Right atrium auricular region (tissue), 2 donors: Measurements from ENCODE around the gene MRPL12. TPM values are rescaled to one million over a fixed set of nuclear protein-coding genes. Genes with fewer than 3 reads are reported as not detected.

Experiments
- DNase-seq: peaks from one replicate; pipeline ENCODE4 v3.0.0-alpha.2; 2019; ENCODE audit warnings: low spot score
- H3K27ac ChIP-seq, 2 donors: fragments of 200-600 bp; sonication (generic); 1 replicate in 1 of 2; 2 replicates in 1 of 2; pipeline ENCODE4 v1.5.1; 2016 to 2019
- H3K27me3 ChIP-seq, 2 donors: fragments of 200-600 bp; sonication (generic); one replicate each; pipeline versions ENCODE4 v1.5.1 to v1.6.0; 2017 to 2019
- H3K36me3 ChIP-seq: fragments of 200-600 bp; sonication (generic); one replicate; pipeline ENCODE4 v1.5.1; 2016
- H3K4me1 ChIP-seq, 2 donors: fragments of 200-600 bp; sonication (generic); one replicate each; pipeline versions ENCODE4 v1.5.1 to v1.6.0; 2017 to 2019
- H3K4me3 ChIP-seq, 2 donors: fragments of 200-600 bp; sonication (generic); 1 replicate in 1 of 2; 2 replicates in 1 of 2; pipeline ENCODE4 v1.5.1; 2017 to 2019; ENCODE audit warnings: mild to moderate bottlenecking in 1 of 2, moderate library complexity in 1 of 2
- H3K9me3 ChIP-seq, 2 donors: fragments of 200-600 bp; sonication (generic); one replicate each; pipeline ENCODE4 v1.5.1; 2019
- CTCF ChIP-seq, 2 donors: fragments of 200-600 bp; sonication (generic); IDR thresholded peaks; one replicate each; pipeline ENCODE4 v1.5.1; 2019; ENCODE audit warnings: antibody characterized with exemption in 2 of 2
- total RNA-seq, 2 donors: library from RNA; depleted of rRNA; stranded (reverse); fragments of >200 nt; gene quantifications; one replicate each; pipeline ENCODE4 v1.1.0, GENCODE V29; 2016

MRPL12 gene
- total RNA-seq, 2 donors from 2014 or later = 87.9 to 127 TPM

DNA sequence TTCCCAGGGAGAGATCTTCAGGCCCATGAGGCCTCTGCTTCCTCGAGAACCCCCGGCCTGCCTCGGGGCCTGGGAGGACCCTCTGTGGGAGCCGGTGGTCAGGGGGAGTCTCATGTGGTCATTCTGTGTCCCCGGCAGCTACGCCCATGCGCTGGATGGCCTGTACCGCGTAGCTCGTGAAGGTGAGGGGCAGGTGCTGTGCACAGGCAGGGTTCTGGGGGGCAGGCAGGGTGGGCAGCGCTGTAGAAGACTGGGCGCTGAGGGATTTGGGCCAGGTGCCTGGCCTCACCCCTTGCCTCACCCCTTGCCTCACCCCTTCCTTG lies 13.5 kb downstream of the MRPL12 start:
- no peak for DNase-seq
- TF ChIP-seq CTCF (IDR thresholded peaks at IDR 0.05) = no peak
- H3K4me3 ChIP-seq = no peak overlapping the region
- H3K27me3 ChIP-seq = no peaks in the 10 kb centered on the region
- H3K36me3 ChIP-seq = no peaks in the 10 kb centered on the region
- H3K27ac ChIP-seq = no peak overlapping the region
- H3K9me3 ChIP-seq = no peaks in the 10 kb centered on the region
- peaks cover 0 to 18% of the 10 kb centered on the region in 2 donors for H3K4me1 ChIP-seq

GRCh38 chr17:81717049-81717765 lies 14.0 kb downstream of the MRPL12 start:
- no peaks in the 10 kb centered on the region for H3K27me3 ChIP-seq
- no peak for DNase-seq
- H3K27ac ChIP-seq = no peak overlapping the region
- peaks cover 0 to 19% of the 10 kb centered on the region in 2 donors for H3K4me1 ChIP-seq
- no peaks in the 10 kb centered on the region for H3K36me3 ChIP-seq
- H3K9me3 ChIP-seq = no peaks in the 10 kb centered on the region
- H3K4me3 ChIP-seq = no peak overlapping the region
- no peak for TF ChIP-seq CTCF (IDR thresholded peaks at IDR 0.05)

DNA sequence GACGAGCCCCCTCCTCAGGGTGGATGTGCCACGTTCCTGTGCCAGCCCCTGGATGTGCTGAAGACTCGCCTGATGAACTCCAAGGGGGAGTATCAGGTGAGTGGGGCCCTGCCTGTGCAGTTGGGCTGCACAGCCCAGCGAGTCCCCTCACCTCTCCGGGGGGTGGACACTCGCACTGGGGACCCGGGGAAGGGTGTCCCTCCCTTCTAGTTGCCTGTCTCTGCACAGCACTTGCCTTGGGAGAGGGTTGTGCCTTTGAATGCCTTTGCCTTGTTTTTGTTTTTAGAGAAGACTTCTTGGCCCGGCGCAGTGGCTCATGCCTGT lies 14.6 kb downstream of the MRPL12 start:
- no peaks in the 10 kb centered on the region for H3K9me3 ChIP-seq
- no peaks in the 10 kb centered on the region for H3K36me3 ChIP-seq
- no peak for DNase-seq
- H3K27me3 ChIP-seq = no peaks in the 10 kb centered on the region
- H3K4me3 ChIP-seq = no peak overlapping the region
- no peak overlapping the region for H3K27ac ChIP-seq
- TF ChIP-seq CTCF (IDR thresholded peaks at IDR 0.05) = no peak
- peaks cover 0 to 18% of the 10 kb centered on the region in 2 donors for H3K4me1 ChIP-seq

DNA sequence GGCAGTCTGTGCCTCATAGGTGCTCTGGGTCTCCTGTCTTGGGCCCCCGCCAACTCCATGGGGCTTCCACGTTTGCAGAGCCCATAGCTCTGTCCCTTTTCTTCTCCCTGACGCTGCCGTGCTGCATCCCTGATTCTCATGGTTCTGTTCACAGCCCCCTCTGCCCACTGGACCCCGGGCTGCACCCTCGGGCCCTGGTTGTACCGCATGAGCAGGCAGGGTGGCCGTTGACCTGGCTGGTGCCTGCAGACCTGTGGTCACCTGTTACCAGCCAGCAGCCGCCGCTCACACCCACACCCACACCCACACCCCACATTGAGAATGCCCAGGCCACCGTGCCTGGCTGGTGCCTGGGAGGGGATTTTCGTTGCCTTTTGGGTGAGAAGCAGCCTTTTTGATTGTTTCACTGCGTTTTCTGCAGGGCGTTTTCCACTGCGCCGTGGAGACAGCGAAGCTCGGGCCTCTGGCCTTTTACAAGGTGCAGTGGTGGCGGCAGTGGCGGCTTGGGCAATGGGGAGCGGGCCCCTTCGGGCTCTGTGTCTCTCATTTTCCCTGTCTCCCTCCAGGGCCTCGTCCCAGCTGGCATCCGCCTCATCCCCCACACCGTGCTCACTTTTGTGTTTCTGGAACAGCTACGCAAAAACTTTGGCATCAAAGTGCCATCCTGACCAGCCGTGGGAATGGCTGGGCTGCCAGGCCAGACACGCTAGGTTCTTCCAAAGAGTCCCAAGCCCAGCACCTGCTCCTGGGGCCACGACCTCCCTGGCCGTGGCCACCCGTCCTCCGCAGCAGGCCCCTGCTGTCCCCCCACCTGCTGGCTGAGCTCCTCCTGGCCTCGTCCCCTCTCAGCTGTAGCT lies 16.5 kb downstream of the MRPL12 start:
- Histone ChIP-seq H3K4me3 (no peak overlapping the region), H3K27me3 (no peaks in the 10 kb centered on the region), H3K27ac (no peak overlapping the region), H3K4me1 (peaks cover 0 to 4% of the 10 kb centered on the region in 2 donors), H3K9me3 (no peaks in the 10 kb centered on the region), H3K36me3 (no peaks in the 10 kb centered on the region)
- no peak for DNase-seq
- no peak for TF ChIP-seq CTCF (IDR thresholded peaks at IDR 0.05)

GRCh38 chr17:81720267-81721071 lies 17.3 kb downstream of the MRPL12 start:
- Histone ChIP-seq H3K4me1 (peaks cover 0 to 4% of the 10 kb centered on the region in 2 donors), H3K27me3 (no peaks in the 10 kb centered on the region), H3K36me3 (no peaks in the 10 kb centered on the region), H3K9me3 (no peaks in the 10 kb centered on the region), H3K4me3 (no peak overlapping the region), H3K27ac (no peak overlapping the region)
- DNase-seq = no peak
- no peak for TF ChIP-seq CTCF (IDR thresholded peaks at IDR 0.05)
